A549 (cell line): ENCODE data around the gene CEP164. TPM values are rescaled to one million over a fixed set of nuclear protein-coding genes. Genes with fewer than 3 reads are reported as not detected.

ENCODE experiments used
- ATAC-seq, 2 experiments: fragments of 200-7000 bp in 1 of 2; fragments of >200 bp in 1 of 2; cut with Nextera tagmentation in 1 of 2; cut with Tn5 transposase in 1 of 2; 3 replicates each; pipeline versions ENCODE4 v1.8.0 to v1.9.1; 2018 to 2020; ENCODE audit warnings: mild to moderate bottlenecking in 1 of 2, moderate library complexity in 1 of 2
- CTCF ChIA-PET: fragments of 300-600 bp; sonication (Branson Sonifier 250); formaldehyde crosslinking; extraction: SDS; loops from one replicate; lab custom pipeline; 2021; ENCODE audit warnings: antibody characterized with exemption, inconsistent platforms; lab: Yijun Ruan, JAX
- POLR2A ChIA-PET: fragments of 350-600 bp; formaldehyde crosslinking; extraction: SDS; loops from one replicate; lab custom pipeline; 2021; ENCODE audit warnings: antibody characterized with exemption, inconsistent platforms; lab: Yijun Ruan, JAX
- DNase-seq, 2 experiments: peaks; one replicate each; pipeline versions ENCODE4 v3.0.0 to v3.0.0-alpha.2; 2011 to 2016; ENCODE audit warnings: low read depth in 1 of 2, low spot score in 1 of 2
- FAIRE-seq: peaks from 2 replicates; lab custom pipeline; 2011; peaks lifted over from hg19 to GRCh38; lab: Jason Lieb, UNC
- H3K27ac ChIP-seq, 2 experiments: fragments of >200 bp; sonication (Bioruptor Twin); formaldehyde crosslinking; 3 replicates each; pipeline ENCODE4 v1.5.1; 2016 to 2017
- H3K4me1 ChIP-seq: fragments of >200 bp; sonication (Bioruptor Twin); formaldehyde crosslinking; 3 replicates; pipeline ENCODE4 v1.6.1; 2016
- H3K4me2 ChIP-seq: fragments of >200 bp; sonication (Bioruptor Twin); formaldehyde crosslinking; 3 replicates; pipeline ENCODE4 v1.6.1; 2016
- H3K4me3 ChIP-seq: fragments of >200 bp; sonication (Bioruptor Twin); formaldehyde crosslinking; 3 replicates; pipeline ENCODE4 v1.5.1; 2016
- H3K9me3 ChIP-seq: fragments of >200 bp; sonication (Bioruptor Twin); formaldehyde crosslinking; 3 replicates; pipeline ENCODE4 v1.6.1; 2016
- BHLHE40 ChIP-seq: IDR thresholded peaks from 2 replicates; pipeline ENCODE4 v1.6.1; 2012; ENCODE audit warnings: low read depth, low read length, inconsistent platforms
- CBX2 ChIP-seq: fragments of 200-600 bp; sonication (generic); IDR thresholded peaks from 2 replicates; pipeline ENCODE4 v1.6.1; 2016; ENCODE audit warnings: low read depth, mild to moderate bottlenecking, borderline replicate concordance
- CBX8 ChIP-seq: fragments of 200-600 bp; sonication (generic); IDR thresholded peaks from 2 replicates; pipeline ENCODE4 v1.6.1; 2016
- CHD2 ChIP-seq: fragments of 150-350 bp; IDR thresholded peaks from 2 replicates; pipeline ENCODE4 v1.6.1; 2014; ENCODE audit warnings: low read length; ENCODE audit not compliant: partially characterized antibody
- EHF ChIP-seq: fragments of 250-450 bp; sonication (Bioruptor Pico); IDR thresholded peaks from 2 replicates; pipeline ENCODE4 v1.5.0; 2020; ENCODE audit warnings: mild to moderate bottlenecking
- EHMT2 ChIP-seq: fragments of 200-600 bp; sonication (generic); IDR thresholded peaks from 2 replicates; pipeline ENCODE4 v1.6.1; 2016; ENCODE audit warnings: antibody characterized with exemption, low read depth, mild to moderate bottlenecking, moderate library complexity
- EP300 ChIP-seq, 2 experiments: fragments of >200 bp; sonication (Bioruptor Twin); formaldehyde crosslinking; IDR thresholded peaks; 2 replicates in 1 of 2; 3 replicates in 1 of 2; pipeline ENCODE4 v1.6.1; 2016 to 2017
- HOXA7 ChIP-seq: fragments of 250-450 bp; sonication (Bioruptor Pico); IDR thresholded peaks from 2 replicates; pipeline ENCODE4 v1.5.0; 2020; ENCODE audit warnings: mild to moderate bottlenecking, moderate library complexity
- HOXB5 ChIP-seq: fragments of 250-450 bp; sonication (Bioruptor Pico); IDR thresholded peaks from 2 replicates; pipeline ENCODE4 v1.5.0; 2020; ENCODE audit warnings: mild to moderate bottlenecking, moderate library complexity
- KDM5A ChIP-seq: fragments of 200-600 bp; sonication (generic); IDR thresholded peaks from 2 replicates; pipeline ENCODE4 v1.6.1; 2016; ENCODE audit warnings: antibody characterized with exemption, mild to moderate bottlenecking
- PHF8 ChIP-seq: fragments of 200-600 bp; sonication (generic); IDR thresholded peaks from 2 replicates; pipeline ENCODE4 v1.6.1; 2016; ENCODE audit warnings: low read depth, mild to moderate bottlenecking, antibody characterized with exemption, moderate library complexity, borderline replicate concordance
- RARB ChIP-seq: fragments of 250-450 bp; sonication (Bioruptor Pico); IDR thresholded peaks from 2 replicates; pipeline ENCODE4 v1.8.0; 2021; ENCODE audit warnings: mild to moderate bottlenecking, moderate library complexity
- RFX5 ChIP-seq: fragments of 450-650 bp; IDR thresholded peaks from 2 replicates; pipeline ENCODE4 v1.7.1; 2014; ENCODE audit warnings: antibody characterized with exemption, mild to moderate bottlenecking, moderate library complexity
- SMC3 ChIP-seq: fragments of >200 bp; sonication (Bioruptor Twin); formaldehyde crosslinking; IDR thresholded peaks from 3 replicates; pipeline ENCODE4 v1.6.1; 2018; ENCODE audit warnings: inconsistent platforms
- SREBF2 ChIP-seq: fragments of 450-650 bp; IDR thresholded peaks from 2 replicates; pipeline ENCODE4 v1.6.1; 2014; ENCODE audit warnings: mild to moderate bottlenecking, moderate library complexity
- TFCP2L1 ChIP-seq: fragments of 250-450 bp; sonication (Bioruptor Pico); IDR thresholded peaks from 2 replicates; pipeline ENCODE4 v1.5.0; 2021; ENCODE audit warnings: mild to moderate bottlenecking
- ZFP36 ChIP-seq: fragments of 450-650 bp; IDR thresholded peaks from 2 replicates; pipeline ENCODE4 v1.6.1; 2014; ENCODE audit warnings: borderline replicate concordance; ENCODE audit not compliant: partially characterized antibody
- WGBS: methylation state at CpG from one replicate; pipeline ENCODE4 v1.1.6; 2017; ENCODE audit errors: missing lambda C conversion rate; 5-methylcytosine and 5-hydroxymethylcytosine counted together
- polyA plus RNA-seq, 4 experiments: library from polyadenylated mRNA; depleted of rRNA in 3 of 4; stranded (reverse); fragments of >200 nt; fragmentation: RNase III in 1 of 4; extraction: RNeasy Plus Mini Kit Qiagen cat#74134 plus additional on column Dnase treatment in 1 of 4; gene quantifications; 2 replicates in 3 of 4; 3 replicates in 1 of 4; pipeline ENCODE4 v1.2.3, GENCODE V29; 2011 to 2017
- TF ChIP-seq, protein P1 (sequence below): fragments of 450-650 bp; IDR thresholded peaks from 2 replicates; pipeline ENCODE4 v1.6.1; 2014; ENCODE audit warnings: antibody characterized with exemption
- TF ChIP-seq, protein P2 (sequence below): fragments of 250-450 bp; sonication (Bioruptor Pico); IDR thresholded peaks from 2 replicates; pipeline ENCODE4 v1.5.0; 2021; ENCODE audit warnings: mild to moderate bottlenecking, moderate library complexity, borderline replicate concordance
- TF ChIP-seq, protein P3 (sequence below): fragments of 250-450 bp; sonication (Bioruptor Pico); IDR thresholded peaks from 2 replicates; pipeline ENCODE4 v1.5.0; 2020; ENCODE audit warnings: low read depth, mild to moderate bottlenecking, moderate library complexity
- TF ChIP-seq, protein P4 (sequence below): IDR thresholded peaks from 2 replicates; pipeline ENCODE4 v1.6.1; 2012; ENCODE audit warnings: low read depth, borderline replicate concordance
- TF ChIP-seq, protein P5 (sequence below): IDR thresholded peaks from 2 replicates; pipeline ENCODE4 v1.6.1; 2012

CEP164 gene
- polyA plus RNA-seq, 2 of the 4 experiments (the other 2 are of a cell fraction) = 17.4 to 19.6 TPM

DNA sequence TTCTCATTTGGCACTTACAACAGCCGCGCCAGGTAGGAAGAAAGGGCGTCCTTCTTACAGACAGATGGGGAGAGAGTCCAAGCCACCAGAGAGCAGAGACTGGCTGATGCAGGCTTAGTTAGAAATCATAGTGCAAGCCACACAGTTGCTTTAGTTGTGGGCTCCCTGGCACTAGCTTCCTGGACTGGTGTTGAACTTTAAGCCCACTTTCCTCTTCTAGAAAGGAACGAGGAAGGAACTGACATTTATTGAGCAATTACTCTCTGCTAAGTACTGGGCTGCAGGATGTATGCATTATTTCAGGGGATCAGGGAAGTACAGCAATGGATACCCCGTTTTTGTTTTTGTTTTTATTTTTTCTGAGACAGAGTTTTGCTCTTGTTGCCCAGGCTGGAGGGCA is 14.6 kb upstream of the CEP164 start:
- CTCF ChIA-PET = no interaction called here
- POLR2A ChIA-PET = no interaction called here
- Histone ChIP-seq H3K9me3 (no peaks in the 10 kb centered on the region), H3K4me1 (no peaks in the 10 kb centered on the region), H3K27ac (no peak overlapping the region), H3K4me2 (no peak overlapping the region), H3K4me3 (no peak overlapping the region)
- DNase-seq (no peak), ATAC-seq (no peak), FAIRE-seq (no peak)
- WGBS = 72% methylated on average over 5 of the region's 5 CpGs
- TF ChIP-seq EHF (CRISPR knock-in tag) (no peak), PHF8 (no peak), EHMT2 (no peak), RARB (CRISPR knock-in tag) (no peak), SMC3 (no peak)
- TF ChIP-seq, protein P1, sequence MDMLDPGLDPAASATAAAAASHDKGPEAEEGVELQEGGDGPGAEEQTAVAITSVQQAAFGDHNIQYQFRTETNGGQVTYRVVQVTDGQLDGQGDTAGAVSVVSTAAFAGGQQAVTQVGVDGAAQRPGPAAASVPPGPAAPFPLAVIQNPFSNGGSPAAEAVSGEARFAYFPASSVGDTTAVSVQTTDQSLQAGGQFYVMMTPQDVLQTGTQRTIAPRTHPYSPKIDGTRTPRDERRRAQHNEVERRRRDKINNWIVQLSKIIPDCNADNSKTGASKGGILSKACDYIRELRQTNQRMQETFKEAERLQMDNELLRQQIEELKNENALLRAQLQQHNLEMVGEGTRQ = no peak
- TF ChIP-seq, protein P2, sequence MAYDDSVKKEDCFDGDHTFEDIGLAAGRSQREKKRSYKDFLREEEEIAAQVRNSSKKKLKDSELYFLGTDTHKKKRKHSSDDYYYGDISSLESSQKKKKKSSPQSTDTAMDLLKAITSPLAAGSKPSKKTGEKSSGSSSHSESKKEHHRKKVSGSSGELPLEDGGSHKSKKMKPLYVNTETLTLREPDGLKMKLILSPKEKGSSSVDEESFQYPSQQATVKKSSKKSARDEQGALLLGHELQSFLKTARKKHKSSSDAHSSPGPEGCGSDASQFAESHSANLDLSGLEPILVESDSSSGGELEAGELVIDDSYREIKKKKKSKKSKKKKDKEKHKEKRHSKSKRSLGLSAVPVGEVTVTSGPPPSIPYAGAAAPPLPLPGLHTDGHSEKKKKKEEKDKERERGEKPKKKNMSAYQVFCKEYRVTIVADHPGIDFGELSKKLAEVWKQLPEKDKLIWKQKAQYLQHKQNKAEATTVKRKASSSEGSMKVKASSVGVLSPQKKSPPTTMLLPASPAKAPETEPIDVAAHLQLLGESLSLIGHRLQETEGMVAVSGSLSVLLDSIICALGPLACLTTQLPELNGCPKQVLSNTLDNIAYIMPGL (CRISPR knock-in tag) = no peak

DNA sequence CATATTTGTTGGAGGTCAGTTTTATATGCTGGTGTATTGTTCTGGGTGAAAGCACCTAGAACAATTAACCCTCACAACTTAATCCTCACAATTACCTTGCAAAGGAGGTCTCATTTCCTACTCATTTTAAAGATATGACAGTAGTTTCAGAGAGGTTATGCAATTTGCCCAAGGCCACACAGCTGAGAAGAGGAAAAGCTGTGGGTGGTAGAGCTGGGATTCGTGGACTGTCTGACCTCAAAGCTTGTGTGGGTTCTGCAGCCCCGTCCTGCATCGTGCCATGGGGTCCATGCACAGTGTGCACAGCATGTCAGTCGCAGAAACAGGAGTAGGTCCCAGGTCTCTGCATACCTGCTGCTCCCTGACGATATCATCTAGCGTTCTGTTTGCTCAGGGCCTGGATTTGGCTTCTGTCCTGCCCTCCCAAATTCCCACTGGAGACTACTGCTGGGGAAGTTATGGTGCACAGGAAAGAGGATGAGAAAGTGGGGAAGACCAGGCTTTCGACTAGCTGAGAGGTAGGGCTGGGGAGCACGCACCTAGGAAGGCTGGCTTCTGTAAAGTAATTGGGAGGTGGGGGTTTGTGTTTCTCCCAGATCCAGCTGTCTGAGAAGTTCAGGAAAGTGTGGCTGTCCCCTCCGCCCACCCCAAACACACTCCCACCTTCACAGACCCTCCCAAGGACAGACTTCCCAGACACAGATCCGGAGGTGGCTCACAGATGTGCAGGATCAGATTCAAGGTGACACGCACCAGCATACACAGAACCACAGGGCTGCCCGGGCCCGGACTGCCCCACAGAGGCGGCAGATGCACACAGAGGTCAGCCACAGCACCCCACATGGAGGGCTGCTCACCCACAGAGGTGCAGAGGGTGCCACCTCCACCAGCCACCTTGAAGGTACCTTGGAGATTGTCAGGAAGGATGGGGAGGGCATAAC is 13.6 kb upstream of the CEP164 start:
- H3K4me2 ChIP-seq = no peak overlapping the region
- H3K4me3 ChIP-seq = no peak overlapping the region
- no peak overlapping the region for H3K27ac ChIP-seq
- TF ChIP-seq, protein P3, sequence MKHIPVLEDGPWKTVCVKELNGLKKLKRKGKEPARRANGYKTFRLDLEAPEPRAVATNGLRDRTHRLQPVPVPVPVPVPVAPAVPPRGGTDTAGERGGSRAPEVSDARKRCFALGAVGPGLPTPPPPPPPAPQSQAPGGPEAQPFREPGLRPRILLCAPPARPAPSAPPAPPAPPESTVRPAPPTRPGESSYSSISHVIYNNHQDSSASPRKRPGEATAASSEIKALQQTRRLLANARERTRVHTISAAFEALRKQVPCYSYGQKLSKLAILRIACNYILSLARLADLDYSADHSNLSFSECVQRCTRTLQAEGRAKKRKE (CRISPR knock-in tag) = no peak
- TF ChIP-seq BHLHE40 = no peak
- no peak for TF ChIP-seq KDM5A
- TF ChIP-seq ZFP36 = no peak
- TF ChIP-seq PHF8 = no peak
- no peak for TF ChIP-seq RARB (CRISPR knock-in tag)
- TF ChIP-seq HOXB5 (CRISPR knock-in tag) = no peak
- TF ChIP-seq TFCP2L1 (CRISPR knock-in tag) = no peak
- TF ChIP-seq, protein P4, sequence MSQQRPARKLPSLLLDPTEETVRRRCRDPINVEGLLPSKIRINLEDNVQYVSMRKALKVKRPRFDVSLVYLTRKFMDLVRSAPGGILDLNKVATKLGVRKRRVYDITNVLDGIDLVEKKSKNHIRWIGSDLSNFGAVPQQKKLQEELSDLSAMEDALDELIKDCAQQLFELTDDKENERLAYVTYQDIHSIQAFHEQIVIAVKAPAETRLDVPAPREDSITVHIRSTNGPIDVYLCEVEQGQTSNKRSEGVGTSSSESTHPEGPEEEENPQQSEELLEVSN = no peak
- TF ChIP-seq EHF (CRISPR knock-in tag) = no peak
- TF ChIP-seq, protein P5, sequence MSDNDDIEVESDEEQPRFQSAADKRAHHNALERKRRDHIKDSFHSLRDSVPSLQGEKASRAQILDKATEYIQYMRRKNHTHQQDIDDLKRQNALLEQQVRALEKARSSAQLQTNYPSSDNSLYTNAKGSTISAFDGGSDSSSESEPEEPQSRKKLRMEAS = no peak
- TF ChIP-seq RFX5 = no peak
- TF ChIP-seq HOXA7 (CRISPR knock-in tag) = no peak
- no peak for TF ChIP-seq SREBF2
- TF ChIP-seq EP300 (IDR thresholded peaks at IDR 0.05) = no peak
- no peak for TF ChIP-seq CBX8
- TF ChIP-seq CBX2 = no peak
- TF ChIP-seq CHD2 = no peak
- H3K9me3 ChIP-seq = no peaks in the 10 kb centered on the region
- ChIA-PET CTCF (no interaction called here), POLR2A (interaction anchor here (1.0 kb wide), 1 partner anchor 13 kb away, joined by 3 read pairs; the partner anchor contains the start of gene CEP164)
- DNase-seq (no peak), ATAC-seq (no peak), FAIRE-seq (no peak)
- WGBS = 83% methylated on average over 8 of the region's 14 CpGs
- no peaks in the 10 kb centered on the region for H3K4me1 ChIP-seq
